Memory B cell (primary cell): ENCODE results near the gene DCAF4L1.
A peak's percentile ranks its signal among the peaks of the same experiment; 100 is the strongest.

Experiments
- ATAC-seq: fragments of 150-1000 bp; cut with Tn5 transposase; 2 replicates; pipeline ENCODE4 v1.10.0; 2021; ENCODE audit warnings: low read depth, mild to moderate bottlenecking, moderate library complexity
- DNase-seq, 2 donors: peaks; one replicate each; pipeline ENCODE4 v3.0.0; 2022; ENCODE audit warnings: low spot score in 2 of 2
- H3K27ac Mint-ChIP-seq: one replicate; pipeline ENCODE4 v1.8.0; 2022; ENCODE audit warnings: mild to moderate bottlenecking, moderate library complexity, mixed read lengths
- H3K27me3 Mint-ChIP-seq: one replicate; pipeline ENCODE4 v1.8.0; 2022; ENCODE audit warnings: mixed read lengths
- H3K36me3 Mint-ChIP-seq: one replicate; pipeline ENCODE4 v1.8.0; 2022; ENCODE audit warnings: mild to moderate bottlenecking, mixed read lengths
- H3K4me1 Mint-ChIP-seq: one replicate; pipeline ENCODE4 v1.8.0; 2022; ENCODE audit warnings: mixed read lengths
- H3K4me3 Mint-ChIP-seq: one replicate; pipeline ENCODE4 v1.8.0; 2022; ENCODE audit warnings: mild to moderate bottlenecking, moderate library complexity, mixed read lengths
- H3K9me3 Mint-ChIP-seq: one replicate; pipeline ENCODE4 v1.8.0; 2022; ENCODE audit warnings: mixed read lengths

DCAF4L1 gene, protein sequence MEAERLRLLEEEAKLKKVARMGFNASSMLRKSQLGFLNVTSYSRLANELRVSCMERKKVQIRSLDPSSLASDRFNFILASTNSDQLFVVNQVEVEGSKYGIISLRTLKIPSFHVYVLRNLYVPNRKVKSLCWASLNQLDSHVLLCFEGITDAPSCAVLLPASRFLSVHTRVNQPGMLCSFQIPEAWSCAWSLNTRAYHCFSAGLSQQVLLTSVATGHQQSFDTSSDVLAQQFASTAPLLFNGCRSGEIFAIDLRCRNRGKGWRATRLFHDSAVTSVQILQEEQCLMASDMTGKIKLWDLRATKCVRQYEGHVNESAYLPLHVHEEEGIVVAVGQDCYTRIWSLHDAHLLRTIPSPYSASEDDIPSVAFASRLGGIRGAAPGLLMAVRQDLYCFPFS

DNA sequence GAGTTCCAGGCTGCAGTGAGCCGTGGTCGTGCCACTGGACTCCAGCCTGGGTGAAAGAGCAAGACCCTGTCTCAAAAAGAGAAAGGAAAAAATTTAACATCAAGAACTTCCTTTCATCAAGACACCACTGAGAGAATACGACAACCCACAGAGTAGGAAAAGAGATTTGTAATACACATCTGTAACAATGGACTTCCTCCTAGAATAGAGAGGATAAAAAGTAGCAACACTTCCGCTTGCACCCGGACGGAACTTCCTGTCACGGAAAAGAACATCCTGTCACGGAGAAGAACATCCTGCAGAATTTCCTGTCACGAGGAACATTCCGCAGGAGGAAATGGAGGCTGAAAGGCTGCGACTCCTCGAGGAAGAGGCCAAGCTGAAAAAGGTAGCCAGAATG lies at the start of gene DCAF4L1:
TSS of gene DCAF4L1 (plus strand) at position 301 of the 400 bp plus-strand sequence. CDS start at position 338, 37 bp downstream.
- H3K4me1 Mint-ChIP-seq: no peaks in the 10 kb centered on the region
- H3K36me3 Mint-ChIP-seq: no peaks in the 10 kb centered on the region
- no peak within 1 kb of the TSS for H3K27ac Mint-ChIP-seq
- ATAC-seq: no peak
- no peak for DNase-seq
- H3K4me3 Mint-ChIP-seq: no peak within 1 kb of the TSS
- no peaks in the 10 kb centered on the region for H3K9me3 Mint-ChIP-seq
- H3K27me3 Mint-ChIP-seq: peaks cover 2% of the 10 kb centered on the region

DNA sequence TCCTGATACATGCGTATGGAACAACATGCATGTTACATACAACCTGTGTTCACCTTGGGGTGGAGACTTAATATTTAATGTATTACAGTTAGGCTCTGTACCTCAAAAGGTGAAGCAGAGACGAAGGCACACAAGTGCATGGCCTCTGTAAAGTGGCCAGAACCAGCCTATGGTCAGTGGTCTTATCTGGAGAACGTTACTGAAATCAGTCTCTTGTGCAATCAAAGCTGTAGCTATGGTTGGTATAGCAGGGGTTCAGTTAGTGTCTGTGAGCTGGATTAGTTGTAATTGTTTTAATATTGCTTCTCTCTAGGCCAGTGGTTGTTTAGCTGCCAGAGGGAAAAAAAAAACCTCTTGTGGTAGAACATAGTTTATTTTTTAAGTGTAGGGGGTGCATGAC lies 48.6 kb upstream of the DCAF4L1 start:
- no peak overlapping the region for H3K27ac Mint-ChIP-seq
- H3K4me3 Mint-ChIP-seq: no peak overlapping the region
- no peaks in the 10 kb centered on the region for H3K27me3 Mint-ChIP-seq
- ATAC-seq (no peak), DNase-seq (no peak)
- no peaks in the 10 kb centered on the region for H3K9me3 Mint-ChIP-seq
- peaks cover 2% of the 10 kb centered on the region for H3K36me3 Mint-ChIP-seq
- peaks cover 20% of the 10 kb centered on the region for H3K4me1 Mint-ChIP-seq

DNA sequence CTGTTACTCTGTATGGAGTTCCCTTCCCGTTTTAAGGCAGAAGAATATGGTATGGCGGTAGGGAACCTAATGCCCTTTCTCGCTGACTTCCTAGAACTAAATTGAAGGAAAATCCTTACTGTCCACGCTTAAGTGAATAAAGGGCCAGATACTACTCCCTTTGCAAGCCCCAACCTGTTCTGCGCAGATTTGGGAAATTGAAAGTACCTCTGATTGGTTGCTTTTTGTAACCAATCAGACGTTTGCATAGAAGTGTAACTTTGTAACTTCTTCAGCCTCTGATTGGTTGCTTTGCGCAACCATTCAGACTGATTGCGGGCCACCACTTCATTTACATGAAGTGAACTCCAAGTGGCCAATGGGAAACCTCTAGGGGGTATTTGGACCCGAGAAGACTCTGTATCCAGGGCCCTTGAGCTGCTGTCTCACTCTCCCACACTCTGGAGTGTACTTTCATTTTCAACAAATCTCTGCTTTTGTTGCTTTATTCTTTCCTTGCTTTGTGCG lies 47.5 kb upstream of the DCAF4L1 start:
- DNase-seq: no peak
- peaks cover 22% of the 10 kb centered on the region for H3K4me1 Mint-ChIP-seq
- H3K36me3 Mint-ChIP-seq: peaks cover 2% of the 10 kb centered on the region
- H3K27me3 Mint-ChIP-seq: no peaks in the 10 kb centered on the region
- ATAC-seq: no peak
- peak overlapping the region; percentile 96 for H3K4me3 Mint-ChIP-seq
- peak overlapping the region; percentile 90 for H3K27ac Mint-ChIP-seq
- no peaks in the 10 kb centered on the region for H3K9me3 Mint-ChIP-seq

DNA sequence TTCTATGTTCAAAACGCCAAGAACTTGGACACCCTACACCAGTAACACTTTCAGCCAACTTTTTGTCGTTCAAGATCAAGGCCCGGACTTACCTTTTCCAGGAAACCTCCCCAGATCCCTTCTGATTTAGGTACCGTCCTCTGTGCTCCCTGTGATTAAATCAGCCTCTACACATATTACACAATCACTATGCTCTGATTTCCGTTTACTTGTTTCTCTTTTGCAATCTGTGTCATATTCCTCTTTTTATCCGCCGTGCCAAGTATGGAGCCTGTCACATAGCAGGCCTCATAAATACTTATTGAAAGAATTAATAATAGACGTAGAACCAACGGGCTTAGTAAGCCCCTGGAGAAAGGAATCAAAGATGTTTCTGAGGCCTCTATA lies 47.0 kb upstream of the DCAF4L1 start:
- Mint-ChIP-seq H3K4me1 (peaks cover 22% of the 10 kb centered on the region), H3K4me3 (peak overlapping the region; percentile 96), H3K36me3 (peaks cover 2% of the 10 kb centered on the region), H3K27ac (peak overlapping the region; percentile 90), H3K9me3 (no peaks in the 10 kb centered on the region), H3K27me3 (no peaks in the 10 kb centered on the region)
- DNase-seq (no peak), ATAC-seq (no peak)

DNA sequence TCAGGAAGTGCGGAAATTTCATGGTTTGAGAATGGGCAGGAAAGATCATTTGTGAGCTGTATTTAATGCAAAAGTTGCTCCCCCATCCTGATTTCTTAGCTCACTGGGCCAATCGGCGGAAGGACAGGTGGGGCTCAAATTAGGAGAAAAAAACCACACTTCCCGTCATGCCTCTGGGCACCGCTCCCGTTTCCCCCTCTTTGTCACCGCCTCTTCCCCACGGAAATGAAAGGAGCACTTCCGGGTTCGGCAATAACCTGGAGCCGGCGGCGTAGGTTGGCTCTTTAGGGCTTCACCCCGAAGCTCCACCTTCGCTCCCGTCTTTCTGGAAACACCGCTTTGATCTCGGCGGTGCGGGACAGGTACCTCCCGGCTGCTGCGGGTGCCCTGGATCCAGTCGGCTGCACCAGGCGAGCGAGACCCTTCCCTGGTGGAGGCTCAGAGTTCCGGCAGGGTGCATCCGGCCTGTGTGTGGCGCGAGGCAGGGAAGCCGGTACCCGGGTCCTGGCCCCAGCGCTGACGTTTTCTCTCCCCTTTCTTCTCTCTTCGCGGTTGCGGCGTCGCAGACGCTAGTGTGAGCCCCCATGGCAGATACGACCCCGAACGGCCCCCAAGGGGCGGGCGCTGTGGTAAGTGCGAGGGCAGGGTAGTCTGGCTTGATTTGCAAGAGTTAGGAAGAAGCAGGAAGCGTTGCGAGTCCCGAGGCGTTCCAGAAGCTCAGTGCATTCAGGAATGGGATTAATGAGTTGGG lies 46.5 kb upstream of the DCAF4L1 start, which contains the start of gene TMEM33:
TSS of gene TMEM33 (plus strand) at position 529 of the 751 bp plus-strand sequence. CDS start at position 585, 56 bp downstream.
- no peaks in the 10 kb centered on the region for H3K9me3 Mint-ChIP-seq
- ATAC-seq: peak; percentile 86
- peak within 1 kb of the TSS; percentile 96 for H3K4me3 Mint-ChIP-seq
- peaks cover 22% of the 10 kb centered on the region for H3K4me1 Mint-ChIP-seq
- H3K36me3 Mint-ChIP-seq: peaks cover 6% of the 10 kb centered on the region
- DNase-seq: peak; percentile 38 to 46
- no peaks in the 10 kb centered on the region for H3K27me3 Mint-ChIP-seq
- H3K27ac Mint-ChIP-seq: peak within 1 kb of the TSS; percentile 90

DNA sequence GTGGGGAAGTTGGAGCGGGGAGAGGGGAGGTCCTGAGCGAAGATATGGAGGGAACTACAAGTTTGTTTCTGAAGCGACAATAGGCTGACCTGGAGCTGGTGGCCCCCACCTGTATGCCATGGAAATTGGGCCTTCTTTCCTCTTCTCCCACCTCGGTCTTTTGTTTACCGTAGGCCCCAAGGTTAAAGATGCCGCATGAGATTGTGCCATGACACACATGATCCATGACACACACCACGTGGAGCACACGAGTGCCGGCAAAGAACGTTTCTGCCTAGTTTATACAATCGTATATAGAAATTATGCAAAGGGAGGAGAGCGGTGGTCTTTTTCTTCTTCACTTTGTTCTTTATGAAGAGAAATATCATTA lies 45.9 kb upstream of the DCAF4L1 start:
- H3K4me1 Mint-ChIP-seq: peaks cover 22% of the 10 kb centered on the region
- DNase-seq: no peak

DNA sequence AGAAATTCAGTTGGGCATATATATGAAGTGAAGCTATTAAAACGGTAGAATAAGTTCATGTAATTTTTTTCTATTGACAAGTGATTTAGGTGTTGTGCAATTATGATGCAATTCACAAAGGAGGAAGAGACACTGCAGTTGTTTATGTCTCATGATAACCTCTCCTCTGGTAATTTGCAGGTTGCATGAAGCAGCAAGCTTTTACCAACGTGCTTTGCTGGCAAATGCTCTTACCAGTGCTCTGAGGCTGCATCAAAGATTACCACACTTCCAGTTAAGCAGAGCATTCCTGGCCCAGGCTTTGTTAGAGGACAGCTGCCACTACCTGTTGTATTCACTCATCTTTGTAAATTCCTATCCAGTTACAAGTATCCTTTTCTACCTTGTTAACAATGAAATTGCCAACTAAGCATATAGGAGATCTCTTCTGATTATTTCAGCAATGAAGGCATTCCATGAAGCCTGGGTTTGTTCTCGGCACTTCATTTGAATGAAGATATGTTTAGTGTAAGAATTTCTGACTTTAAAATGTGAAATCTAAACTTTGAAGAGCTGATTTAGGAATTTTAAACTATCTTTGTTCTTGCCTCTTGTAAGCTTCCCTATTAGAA lies 42.4 kb upstream of the DCAF4L1 start:
- Mint-ChIP-seq H3K36me3 (peaks cover 12% of the 10 kb centered on the region), H3K27ac (no peak overlapping the region), H3K4me1 (peaks cover 18% of the 10 kb centered on the region), H3K27me3 (no peaks in the 10 kb centered on the region), H3K9me3 (no peaks in the 10 kb centered on the region), H3K4me3 (no peak overlapping the region)
- ATAC-seq (no peak), DNase-seq (no peak)

More for the DNA sequence above, 45.9 kb upstream of the DCAF4L1 start:
- H3K9me3 Mint-ChIP-seq: no peaks in the 10 kb centered on the region
- peak overlapping the region; percentile 96 for H3K4me3 Mint-ChIP-seq
- peaks cover 6% of the 10 kb centered on the region for H3K36me3 Mint-ChIP-seq
- peak; percentile 24 for ATAC-seq
- H3K27ac Mint-ChIP-seq: peak overlapping the region; percentile 90
- H3K27me3 Mint-ChIP-seq: no peaks in the 10 kb centered on the region

DNA sequence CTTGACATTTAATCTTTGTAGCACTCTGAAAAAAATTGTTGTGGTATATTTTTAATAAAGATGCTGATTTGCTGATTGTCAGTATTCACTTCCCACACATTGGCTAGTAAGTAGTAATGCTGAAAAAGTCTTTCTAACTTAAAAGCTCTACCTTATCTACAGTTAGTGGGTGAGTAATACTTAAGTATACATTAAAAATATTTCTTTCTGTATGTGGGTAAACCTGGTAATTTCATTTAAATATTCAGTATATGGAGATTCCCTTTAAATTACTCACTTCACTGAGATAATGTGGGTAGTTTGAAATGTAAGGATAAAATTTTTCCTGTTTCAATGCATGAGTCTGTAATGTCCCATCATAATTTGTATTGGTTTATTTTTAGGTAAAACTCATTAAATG lies 40.7 kb upstream of the DCAF4L1 start:
- no peak for DNase-seq
- Mint-ChIP-seq H3K9me3 (no peaks in the 10 kb centered on the region), H3K4me3 (no peak overlapping the region), H3K27me3 (no peaks in the 10 kb centered on the region), H3K4me1 (peaks cover 12% of the 10 kb centered on the region), H3K27ac (no peak overlapping the region), H3K36me3 (peaks cover 9% of the 10 kb centered on the region)
- no peak for ATAC-seq

DNA sequence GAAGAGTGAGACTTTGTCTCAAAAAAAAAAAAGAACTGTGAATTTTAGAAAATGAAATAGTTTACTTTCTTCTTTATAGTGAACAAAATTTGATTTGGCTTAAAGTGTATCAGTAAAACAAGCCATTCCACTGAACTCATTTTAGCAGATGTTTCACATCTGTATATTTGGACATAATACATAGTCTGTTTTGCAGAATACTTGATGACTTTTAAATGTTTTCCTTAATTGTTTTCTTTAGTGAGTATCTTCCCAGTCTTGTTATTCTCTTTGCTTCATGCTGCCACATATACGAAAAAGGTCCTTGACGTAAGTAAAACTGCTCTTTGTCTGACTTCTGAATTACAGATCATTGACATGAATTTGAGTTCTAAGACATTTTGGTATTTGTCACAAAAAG lies 38.0 kb upstream of the DCAF4L1 start:
- Mint-ChIP-seq H3K36me3 (peaks cover 13% of the 10 kb centered on the region), H3K9me3 (no peaks in the 10 kb centered on the region), H3K27me3 (no peaks in the 10 kb centered on the region), H3K4me1 (peaks cover 2% of the 10 kb centered on the region), H3K27ac (no peak overlapping the region), H3K4me3 (no peak overlapping the region)
- ATAC-seq (no peak), DNase-seq (no peak)

DNA sequence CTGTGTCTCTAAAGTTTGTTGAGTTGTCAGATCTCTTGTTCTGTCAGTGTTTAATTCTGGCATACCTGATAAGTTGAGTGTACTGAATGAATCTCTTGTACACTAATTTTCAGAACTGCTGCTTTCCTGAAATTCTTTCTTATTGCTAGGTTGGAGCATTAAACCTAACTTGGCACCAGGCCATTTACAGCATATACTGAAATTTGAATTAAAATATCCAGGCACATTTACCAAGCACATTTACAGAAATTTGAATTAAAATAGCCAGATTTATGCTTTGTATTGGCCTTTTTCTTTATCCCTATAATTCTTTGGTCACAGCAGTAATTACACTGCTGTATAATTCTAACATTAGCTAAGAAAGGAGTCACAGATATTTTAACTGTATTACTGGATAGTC lies 37.5 kb upstream of the DCAF4L1 start:
- Mint-ChIP-seq H3K36me3 (peaks cover 13% of the 10 kb centered on the region), H3K27me3 (no peaks in the 10 kb centered on the region), H3K9me3 (no peaks in the 10 kb centered on the region), H3K27ac (no peak overlapping the region), H3K4me3 (no peak overlapping the region), H3K4me1 (no peaks in the 10 kb centered on the region)
- ATAC-seq (no peak), DNase-seq (no peak)

DNA sequence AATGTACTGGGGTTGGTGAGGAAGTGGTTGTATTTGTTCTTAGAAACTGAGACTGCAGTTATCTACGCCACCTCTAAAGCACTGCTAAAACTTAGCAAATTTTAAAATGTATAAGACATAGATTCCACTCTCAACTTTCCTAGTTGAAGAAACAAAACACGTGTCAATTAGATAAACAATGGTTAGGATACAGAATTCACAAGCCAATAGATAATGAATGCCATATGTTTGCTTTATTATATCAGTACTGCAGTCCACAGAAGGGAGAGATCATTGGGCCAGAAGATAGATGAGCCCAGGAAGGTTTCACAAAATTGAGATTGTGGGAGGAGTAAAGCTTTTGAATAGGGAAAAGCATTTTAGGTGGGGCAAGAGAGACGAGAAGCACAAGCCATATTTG lies 32.0 kb upstream of the DCAF4L1 start:
- Mint-ChIP-seq H3K27ac (no peak overlapping the region), H3K4me3 (no peak overlapping the region), H3K36me3 (peaks cover 28% of the 10 kb centered on the region), H3K27me3 (no peaks in the 10 kb centered on the region), H3K9me3 (no peaks in the 10 kb centered on the region), H3K4me1 (peaks cover 9% of the 10 kb centered on the region)
- ATAC-seq (no peak), DNase-seq (no peak)

DNA sequence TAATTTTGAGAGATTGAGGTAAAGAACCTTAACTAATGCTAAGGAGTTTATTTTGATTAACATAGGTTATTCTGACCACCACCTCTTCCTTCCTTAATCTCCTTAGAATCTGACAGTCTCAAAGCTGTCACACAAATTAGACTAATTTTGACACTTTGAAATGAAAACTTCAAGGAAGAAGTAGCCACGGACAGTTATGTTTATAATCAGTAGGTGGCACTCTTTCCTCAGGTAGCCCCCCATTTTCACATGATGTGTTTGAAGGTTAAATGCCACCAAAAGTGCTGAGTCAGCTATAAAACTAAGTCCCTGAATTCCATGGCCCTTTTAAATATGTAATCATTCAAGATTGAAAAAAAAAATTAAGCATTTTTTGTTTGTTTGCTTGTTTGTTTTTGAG lies 23.9 kb upstream of the DCAF4L1 start:
- H3K4me1 Mint-ChIP-seq: peaks cover 3% of the 10 kb centered on the region
- H3K9me3 Mint-ChIP-seq: no peaks in the 10 kb centered on the region
- DNase-seq: no peak
- no peaks in the 10 kb centered on the region for H3K27me3 Mint-ChIP-seq
- H3K27ac Mint-ChIP-seq: no peak overlapping the region
- H3K4me3 Mint-ChIP-seq: no peak overlapping the region
- H3K36me3 Mint-ChIP-seq: peaks cover 7% of the 10 kb centered on the region
- ATAC-seq: peak; percentile 51

DNA sequence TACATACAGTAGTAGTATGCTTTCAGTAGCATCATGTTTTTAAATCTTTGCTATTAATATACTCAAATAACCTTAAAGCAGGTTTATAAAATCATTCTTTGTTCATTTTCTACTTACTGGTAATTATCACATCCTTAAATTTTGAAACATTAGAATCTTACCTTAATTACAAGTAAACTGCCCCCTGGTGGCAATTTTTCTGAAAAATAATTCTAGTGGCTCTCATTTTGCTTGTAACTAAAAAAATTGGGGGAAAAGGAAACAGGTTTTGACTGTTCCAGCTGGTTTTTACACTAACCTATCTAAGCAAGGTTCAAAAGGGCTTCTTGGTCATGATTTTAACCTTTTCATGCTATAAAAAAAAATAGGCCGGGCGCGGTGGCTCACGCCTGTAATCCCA lies 18.5 kb upstream of the DCAF4L1 start:
- Mint-ChIP-seq H3K27me3 (no peaks in the 10 kb centered on the region), H3K9me3 (peaks cover 4% of the 10 kb centered on the region), H3K4me1 (no peaks in the 10 kb centered on the region), H3K4me3 (no peak overlapping the region), H3K36me3 (peaks cover 2% of the 10 kb centered on the region), H3K27ac (no peak overlapping the region)
- ATAC-seq: no peak
- DNase-seq: peak in 1 of 2 donors; percentile 6

DNA sequence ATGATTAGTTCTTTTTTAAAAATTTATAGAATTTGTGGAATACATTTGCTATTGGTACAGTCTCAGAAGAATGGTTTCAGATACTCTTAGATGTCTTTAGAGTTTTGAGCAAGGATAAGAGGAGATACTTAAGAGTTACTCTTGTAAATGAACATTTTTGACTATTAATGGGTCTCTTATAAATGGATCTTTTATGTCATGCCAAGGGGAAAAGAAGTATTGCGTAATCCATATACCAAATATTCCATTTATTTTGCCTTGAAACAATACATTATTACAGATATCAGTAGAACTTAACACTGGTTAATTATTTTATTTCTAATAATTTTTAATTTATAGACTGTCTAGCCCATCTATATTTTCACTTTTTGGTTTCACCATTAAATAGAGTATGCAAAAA lies 17.2 kb upstream of the DCAF4L1 start:
- Mint-ChIP-seq H3K9me3 (peaks cover 9% of the 10 kb centered on the region), H3K27ac (no peak overlapping the region), H3K36me3 (peaks cover 8% of the 10 kb centered on the region), H3K4me3 (no peak overlapping the region), H3K27me3 (no peaks in the 10 kb centered on the region), H3K4me1 (no peaks in the 10 kb centered on the region)
- DNase-seq: no peak
- no peak for ATAC-seq
